ENCODE measurements around the gene RNF5. TPM values are rescaled to one million over a fixed set of nuclear protein-coding genes. Genes with fewer than 3 reads are reported as not detected.

RNF5 gene
- polyA plus RNA-seq, 1 donor from 2014 or later, result 369 TPM

GRCh38 chr6:32149932-32150870 is 28.0 kb upstream of the RNF5 start:
- Histone ChIP-seq H3K4me3 (ENCODE audit: low read length) (peak overlapping the region; percentile 79), H4K20me1 (ENCODE audit: insufficient read depth) (no peaks in the 10 kb centered on the region), H3K36me3 (ENCODE audit: insufficient read depth, low read length) (no peaks in the 10 kb centered on the region), H3K27ac (ENCODE audit: low read length) (no peak overlapping the region), H3F3A (ENCODE audit: insufficient read depth, low read length, poor library complexity, severe bottlenecking) (no peaks in the 10 kb centered on the region), H3K4me2 (ENCODE audit: low read length) (no peak overlapping the region), H3K27me3 (ENCODE audit: insufficient read depth, low read depth, low read length) (peaks cover 47% of the 10 kb centered on the region), H3K79me2 (replicated peaks; ENCODE audit: insufficient read depth, low read length) (peaks cover 6% of the 10 kb centered on the region), H3K9ac (ENCODE audit: low read length) (peak overlapping the region; percentile 9), H3K9me3 (ENCODE audit: low read length) (no peaks in the 10 kb centered on the region), H2AFZ (ENCODE audit: low read depth, low read length) (no peak overlapping the region), H3K9me2 (ENCODE audit: insufficient read depth, low read length) (no peaks in the 10 kb centered on the region)
- TF ChIP-seq SMC3 (conservative IDR thresholded peaks at IDR 0.05; ENCODE audit: poor library complexity) (no peak), CTCF (IDR thresholded peaks at IDR 0.05; ENCODE audit: poor library complexity, severe bottlenecking) (no peak), TAF1 (IDR thresholded peaks at IDR 0.05; ENCODE audit: low read depth) (no peak), EP300 (conservative IDR thresholded peaks at IDR 0.05; ENCODE audit: poor library complexity, severe bottlenecking) (no peak), MXI1 (conservative IDR thresholded peaks at IDR 0.05; ENCODE audit: poor library complexity, severe bottlenecking) (no peak), REST (IDR thresholded peaks at IDR 0.05; ENCODE audit: borderline replicate concordance) (no peak), EZH2 (IDR thresholded peaks at IDR 0.05; ENCODE audit: borderline replicate concordance, insufficient read depth, low read length, poor library complexity, severe bottlenecking) (no peak), POLR2AphosphoS5 (IDR thresholded peaks at IDR 0.05) (no peak)

- H2AFZ ChIP-seq (ENCODE audit: low read depth, low read length), result no peak overlapping the region
- H3K9ac ChIP-seq (ENCODE audit: low read length), result peak overlapping the region; percentile 53
- peaks cover 9% of the 10 kb centered on the region for H3K79me2 ChIP-seq (replicated peaks; ENCODE audit: insufficient read depth, low read length)
- peak overlapping the region; percentile 79 for H3K4me3 ChIP-seq (ENCODE audit: low read length)
- no peak overlapping the region for H3K27ac ChIP-seq (ENCODE audit: low read length)
- no peaks in the 10 kb centered on the region for H3K36me3 ChIP-seq (ENCODE audit: insufficient read depth, low read length)
- peak overlapping the region; percentile 51 for H3K4me2 ChIP-seq (ENCODE audit: low read length)
- H3K27me3 ChIP-seq (ENCODE audit: insufficient read depth, low read depth, low read length), result peaks cover 47% of the 10 kb centered on the region
- H4K20me1 ChIP-seq (ENCODE audit: insufficient read depth), result no peaks in the 10 kb centered on the region
- H3K9me3 ChIP-seq (ENCODE audit: low read length), result no peaks in the 10 kb centered on the region
- no peak for TF ChIP-seq CTCF (IDR thresholded peaks at IDR 0.05; ENCODE audit: poor library complexity, severe bottlenecking)
- no peak for TF ChIP-seq EP300 (conservative IDR thresholded peaks at IDR 0.05; ENCODE audit: poor library complexity, severe bottlenecking)
- peak; percentile 39 for TF ChIP-seq MXI1 (conservative IDR thresholded peaks at IDR 0.05; ENCODE audit: poor library complexity, severe bottlenecking)
- no peak for TF ChIP-seq TAF1 (IDR thresholded peaks at IDR 0.05; ENCODE audit: low read depth)
- TF ChIP-seq SMC3 (conservative IDR thresholded peaks at IDR 0.05; ENCODE audit: poor library complexity), result no peak
- no peaks in the 10 kb centered on the region for H3K9me2 ChIP-seq (ENCODE audit: insufficient read depth, low read length)
- no peaks in the 10 kb centered on the region for H3F3A ChIP-seq (ENCODE audit: insufficient read depth, low read length, poor library complexity, severe bottlenecking)
Measured at GRCh38 chr6:32151181-32151862, 26.9 kb upstream of the RNF5 start.
